Mesenchymal stem cell (in vitro differentiated cells and primary cell): ENCODE data around the gene IGSF9B.

Experiments used
- DNase-seq: peaks from one replicate; pipeline ENCODE4 v3.0.0-alpha.2; 2013
- H2AFZ ChIP-seq: one replicate; pipeline ENCODE4 v1.6.1; 2013; ENCODE audit warnings: low read depth, mild to moderate bottlenecking, control low read depth, inconsistent platforms, low read length, moderate library complexity
- H2AK5ac ChIP-seq: 2 replicates; pipeline ENCODE4 v1.6.1; 2013; ENCODE audit warnings: low read length, moderate library complexity, mild to moderate bottlenecking, inconsistent platforms; ENCODE audit not compliant: severe bottlenecking
- H2BK120ac ChIP-seq: one replicate; pipeline ENCODE4 v1.6.1; 2013; ENCODE audit warnings: low read depth, mild to moderate bottlenecking, inconsistent platforms, low read length, moderate library complexity
- H2BK12ac ChIP-seq, 2 experiments: one replicate each; pipeline ENCODE4 v1.6.1; 2013; ENCODE audit warnings: inconsistent platforms in 2 of 2, low read length in 2 of 2, mild to moderate bottlenecking in 2 of 2, moderate library complexity in 2 of 2, control low read depth in 1 of 2
- H2BK15ac ChIP-seq: one replicate; pipeline ENCODE4 v1.6.1; 2013; ENCODE audit warnings: mild to moderate bottlenecking, low read depth, inconsistent platforms; ENCODE audit not compliant: poor library complexity, severe bottlenecking
- H2BK5ac ChIP-seq: 2 replicates; pipeline ENCODE4 v1.6.1; 2013; ENCODE audit warnings: low read depth, mild to moderate bottlenecking, low read length, control low read depth, inconsistent platforms; ENCODE audit not compliant: poor library complexity, severe bottlenecking
- H3K14ac ChIP-seq, 2 experiments: one replicate each; pipeline ENCODE4 v1.6.1; 2013; ENCODE audit warnings: inconsistent platforms in 2 of 2, low read length in 2 of 2, control low read depth in 1 of 2, mild to moderate bottlenecking in 1 of 2, moderate library complexity in 1 of 2
- H3K18ac ChIP-seq, 2 experiments: one replicate each; pipeline ENCODE4 v1.6.1; 2013; ENCODE audit warnings: inconsistent platforms in 2 of 2, low read length in 2 of 2, control low read depth in 1 of 2, low read depth in 1 of 2, mild to moderate bottlenecking in 1 of 2
- H3K23ac ChIP-seq, 2 experiments: one replicate each; pipeline ENCODE4 v1.6.1; 2013; ENCODE audit warnings: inconsistent platforms in 2 of 2, low read length in 2 of 2, mild to moderate bottlenecking in 2 of 2, moderate library complexity in 2 of 2, control low read depth in 1 of 2
- H3K27ac ChIP-seq: 2 replicates; pipeline ENCODE4 v1.5.1; 2013; ENCODE audit warnings: mild to moderate bottlenecking, moderate library complexity, low read length, control low read depth, inconsistent platforms; ENCODE audit not compliant: poor library complexity, severe bottlenecking
- H3K27me3 ChIP-seq, 2 experiments: 2 replicates each; pipeline versions ENCODE4 v1.6.1 to v1.7.0; 2013; ENCODE audit warnings: low read length in 2 of 2, mild to moderate bottlenecking in 2 of 2, moderate library complexity in 2 of 2, control low read depth in 1 of 2, inconsistent platforms in 1 of 2; ENCODE audit not compliant: control insufficient read depth in 1 of 2, insufficient read depth in 1 of 2
- H3K36me3 ChIP-seq, 2 experiments: 2 replicates each; pipeline versions ENCODE4 v1.6.1 to v1.7.0; 2013; ENCODE audit warnings: low read length in 2 of 2, control low read depth in 1 of 2, inconsistent platforms in 1 of 2, low read depth in 1 of 2, mild to moderate bottlenecking in 1 of 2; ENCODE audit not compliant: insufficient read depth in 2 of 2, control insufficient read depth in 1 of 2
- H3K4ac ChIP-seq, 2 experiments: one replicate each; pipeline ENCODE4 v1.6.1; 2013; ENCODE audit warnings: inconsistent platforms in 2 of 2, low read length in 2 of 2, mild to moderate bottlenecking in 2 of 2, moderate library complexity in 2 of 2, control low read depth in 1 of 2, low read depth in 1 of 2
- H3K4me1 ChIP-seq: 2 replicates; pipeline ENCODE4 v1.6.1; 2013; ENCODE audit warnings: low read depth, low read length, control low read depth; ENCODE audit not compliant: control insufficient read depth, insufficient read depth
- H3K4me2 ChIP-seq: 2 replicates; pipeline ENCODE4 v1.6.1; 2013; ENCODE audit warnings: low read length, mild to moderate bottlenecking, inconsistent platforms; ENCODE audit not compliant: poor library complexity, severe bottlenecking
- H3K4me3 ChIP-seq, 2 experiments: 2 replicates each; pipeline versions ENCODE4 v1.5.1 to v1.7.0; 2013; ENCODE audit warnings: low read length in 2 of 2, mild to moderate bottlenecking in 2 of 2, control low read depth in 1 of 2, low read depth in 1 of 2; ENCODE audit not compliant: insufficient read depth in 1 of 2
- H3K79me1 ChIP-seq: replicated peaks from 2 replicates; pipeline ENCODE4 v1.6.1; 2013; ENCODE audit warnings: mild to moderate bottlenecking, control low read depth, low read length, inconsistent platforms; ENCODE audit not compliant: poor library complexity, severe bottlenecking
- H3K9ac ChIP-seq: 2 replicates; pipeline ENCODE4 v1.7.0; 2013; ENCODE audit warnings: mild to moderate bottlenecking, low read length, moderate library complexity
- H3K9me3 ChIP-seq: 2 replicates; pipeline ENCODE4 v1.7.0; 2013; ENCODE audit warnings: mild to moderate bottlenecking, low read length; ENCODE audit not compliant: control insufficient read depth
- H4K8ac ChIP-seq: one replicate; pipeline ENCODE4 v1.6.1; 2013; ENCODE audit warnings: inconsistent platforms, mild to moderate bottlenecking, low read length, moderate library complexity
- H4K91ac ChIP-seq: one replicate; pipeline ENCODE4 v1.6.1; 2013; ENCODE audit warnings: mild to moderate bottlenecking, low read length, inconsistent platforms
- WGBS: methylation state at CpG from one replicate; pipeline ENCODE4 v1.1.7; 2013; ENCODE audit warnings: mixed read lengths; 5-methylcytosine and 5-hydroxymethylcytosine counted together

IGSF9B gene

GRCh38 chr11:133946051-133946450 lies 10.7 kb downstream of the IGSF9B start:
- H3K23ac ChIP-seq, result no peak overlapping the region
- H3K79me1 ChIP-seq, result no peaks in the 10 kb centered on the region
- 84% methylated on average over 20 of the region's 20 CpGs for WGBS

DNA sequence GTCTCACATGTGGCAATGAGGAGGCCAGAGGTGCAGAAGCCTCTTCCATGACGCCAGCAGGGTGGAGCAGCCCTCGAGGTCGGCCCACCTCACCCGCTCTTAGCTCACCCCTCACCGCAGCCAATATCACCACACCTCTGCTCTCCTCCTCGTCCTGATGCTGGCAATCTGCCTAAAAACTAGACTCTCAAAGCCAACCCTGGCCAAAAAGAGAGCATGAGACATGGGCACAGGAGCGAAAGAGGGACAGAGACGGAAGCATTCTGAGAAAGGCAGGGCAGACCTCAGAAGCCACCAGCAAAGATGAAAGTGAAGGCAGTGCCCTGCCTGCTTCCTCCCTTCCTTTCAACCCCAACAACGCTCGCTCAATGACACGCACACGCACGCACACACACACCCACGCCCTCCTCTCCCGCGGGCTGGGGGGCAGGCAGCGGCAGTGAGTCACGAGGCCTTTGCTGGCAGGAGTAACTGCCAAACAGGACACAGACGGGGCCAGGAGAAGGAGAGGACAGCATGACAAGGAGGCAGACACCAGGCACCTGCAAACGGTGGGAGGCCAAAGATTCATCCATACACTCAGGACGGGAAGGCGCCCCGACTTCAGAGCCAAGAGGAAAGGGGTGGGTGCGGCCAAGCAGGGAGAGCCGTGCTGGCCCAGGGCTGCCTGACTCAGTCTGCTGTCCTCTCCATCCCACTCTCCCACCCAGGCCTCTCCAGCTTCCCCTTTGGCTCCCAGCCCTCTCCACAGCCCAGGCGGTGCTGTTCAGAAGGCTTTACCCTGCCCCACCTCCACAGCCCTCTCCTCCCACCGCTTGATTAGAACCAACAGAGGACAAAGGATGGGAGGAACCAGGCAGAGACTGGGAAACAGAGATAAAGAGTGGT lies 11.4 kb downstream of the IGSF9B start:
- WGBS, result 86% methylated on average over 27 of the region's 27 CpGs
- no peak overlapping the region for H2BK120ac ChIP-seq

More at GRCh38 chr11:133946051-133946450, 10.7 kb downstream of the IGSF9B start:
- no peaks in the 10 kb centered on the region for H3K9me3 ChIP-seq
- no peak overlapping the region for H3K18ac ChIP-seq
- no peak overlapping the region for H2BK5ac ChIP-seq
- DNase-seq, result no peak
- H3K27ac ChIP-seq, result no peak overlapping the region
- no peak overlapping the region for H3K9ac ChIP-seq
- H4K8ac ChIP-seq, result no peak overlapping the region
- no peak overlapping the region for H2BK12ac ChIP-seq
- no peak overlapping the region for H3K4me2 ChIP-seq
- H2BK15ac ChIP-seq, result no peak overlapping the region
- no peak overlapping the region for H3K4ac ChIP-seq
- no peak overlapping the region for H2AK5ac ChIP-seq
- H3K4me1 ChIP-seq, result no peaks in the 10 kb centered on the region
- no peak overlapping the region for H4K91ac ChIP-seq
- no peaks in the 10 kb centered on the region for H3K36me3 ChIP-seq
- no peak overlapping the region for H2AFZ ChIP-seq
- peaks cover 46 to 48% of the 10 kb centered on the region in 2 experiments for H3K27me3 ChIP-seq
- H3K14ac ChIP-seq, result no peak overlapping the region
- H3K4me3 ChIP-seq, result peak overlapping the region in 1 of 2 experiments; percentile 63
- no peak overlapping the region for H2BK120ac ChIP-seq

GRCh38 chr11:133943950-133944698 lies 12.6 kb downstream of the IGSF9B start:
- H2BK5ac ChIP-seq, result no peak overlapping the region
- H2AFZ ChIP-seq, result no peak overlapping the region
- H2BK12ac ChIP-seq, result no peak overlapping the region
- no peaks in the 10 kb centered on the region for H3K79me1 ChIP-seq
- 84% methylated on average over 12 of the region's 12 CpGs for WGBS
- H3K36me3 ChIP-seq, result no peaks in the 10 kb centered on the region
- no peak overlapping the region for H3K4ac ChIP-seq
- H2BK120ac ChIP-seq, result no peak overlapping the region
- H3K23ac ChIP-seq, result no peak overlapping the region
- H3K27me3 ChIP-seq, result peaks cover 28 to 30% of the 10 kb centered on the region in 2 experiments
- no peaks in the 10 kb centered on the region for H3K9me3 ChIP-seq
- no peak overlapping the region for H3K9ac ChIP-seq
- no peaks in the 10 kb centered on the region for H3K4me1 ChIP-seq
- no peak overlapping the region for H3K14ac ChIP-seq
- H3K27ac ChIP-seq, result no peak overlapping the region
- H3K4me3 ChIP-seq, result no peak overlapping the region
- H4K91ac ChIP-seq, result no peak overlapping the region
- H2AK5ac ChIP-seq, result no peak overlapping the region
- no peak for DNase-seq
- no peak overlapping the region for H4K8ac ChIP-seq
- H3K18ac ChIP-seq, result no peak overlapping the region
- no peak overlapping the region for H2BK15ac ChIP-seq
- H3K4me2 ChIP-seq, result no peak overlapping the region

More for the DNA sequence above, 11.4 kb downstream of the IGSF9B start:
- no peaks in the 10 kb centered on the region for H3K36me3 ChIP-seq
- no peaks in the 10 kb centered on the region for H3K4me1 ChIP-seq
- H2BK12ac ChIP-seq, result no peak overlapping the region
- no peak overlapping the region for H4K91ac ChIP-seq
- no peaks in the 10 kb centered on the region for H3K9me3 ChIP-seq
- H3K4me2 ChIP-seq, result no peak overlapping the region
- no peaks in the 10 kb centered on the region for H3K79me1 ChIP-seq
- H2AFZ ChIP-seq, result no peak overlapping the region
- H2BK15ac ChIP-seq, result no peak overlapping the region
- no peak overlapping the region for H2BK5ac ChIP-seq
- no peak overlapping the region for H3K14ac ChIP-seq
- no peak overlapping the region for H3K27ac ChIP-seq
- peaks cover 39 to 42% of the 10 kb centered on the region in 2 experiments for H3K27me3 ChIP-seq
- H3K9ac ChIP-seq, result peak overlapping the region; percentile 59
- H2AK5ac ChIP-seq, result no peak overlapping the region
- H3K23ac ChIP-seq, result no peak overlapping the region
- DNase-seq, result no peak
- peak overlapping the region in 1 of 2 experiments; percentile 63 for H3K4me3 ChIP-seq
- no peak overlapping the region for H4K8ac ChIP-seq
- no peak overlapping the region for H3K18ac ChIP-seq
- no peak overlapping the region for H3K4ac ChIP-seq

GRCh38 chr11:133942577-133942976 lies 14.2 kb downstream of the IGSF9B start:
- Histone ChIP-seq H4K91ac (no peak overlapping the region), H3K14ac (no peak overlapping the region), H2AK5ac (no peak overlapping the region), H3K79me1 (no peaks in the 10 kb centered on the region), H3K18ac (no peak overlapping the region), H3K9ac (no peak overlapping the region), H3K4me3 (no peak overlapping the region), H3K4ac (no peak overlapping the region), H3K27me3 (peaks cover 13 to 29% of the 10 kb centered on the region in 2 experiments), H3K27ac (no peak overlapping the region), H3K23ac (no peak overlapping the region), H3K9me3 (no peaks in the 10 kb centered on the region), H2AFZ (no peak overlapping the region), H3K36me3 (no peaks in the 10 kb centered on the region), H3K4me2 (no peak overlapping the region), H4K8ac (no peak overlapping the region), H3K4me1 (no peaks in the 10 kb centered on the region), H2BK120ac (no peak overlapping the region), H2BK5ac (no peak overlapping the region), H2BK12ac (no peak overlapping the region), H2BK15ac (no peak overlapping the region)
- 85% methylated on average over 7 of the region's 7 CpGs for WGBS
- DNase-seq, result no peak
